AG10803 (cell line): ENCODE data around the gene FLVCR2.
"Not testable (repeated sequence)": the region's sequence is repeated elsewhere in the genome, so short reads cannot be mapped to it uniquely, and the experiment has no call there.

ENCODE experiments used
- DNase-seq: peaks from one replicate; pipeline ENCODE4 v3.0.0; 2010; ENCODE audit warnings: low read depth
- H3K4me3 ChIP-seq: 2 replicates; pipeline ENCODE4 v1.5.1; 2011; ENCODE audit warnings: mild to moderate bottlenecking, low read length, control low read depth
- CTCF ChIP-seq: conservative IDR thresholded peaks from 2 replicates; pipeline ENCODE4 v1.5.1; 2011; ENCODE audit warnings: mild to moderate bottlenecking, low read length, control low read depth, inconsistent platforms

The FLVCR2 gene

GRCh38 chr14:75591331-75591946, 13.0 kb downstream of the FLVCR2 start:
- H3K4me3 ChIP-seq: no peak overlapping the region
- no peak for TF ChIP-seq CTCF
- no peak for DNase-seq

GRCh38 chr14:75591987-75592575, 13.7 kb downstream of the FLVCR2 start:
- no peak for DNase-seq
- TF ChIP-seq CTCF: no peak

GRCh38 chr14:75595226-75595625, 16.8 kb downstream of the FLVCR2 start:
- no peak overlapping the region for H3K4me3 ChIP-seq
- TF ChIP-seq CTCF: no peak
- no peak for DNase-seq

More at GRCh38 chr14:75591987-75592575, 13.7 kb downstream of the FLVCR2 start:
- no peak overlapping the region for H3K4me3 ChIP-seq

GRCh38 chr14:75597149-75597548, 18.7 kb downstream of the FLVCR2 start:
- DNase-seq: no peak
- H3K4me3 ChIP-seq: no peak overlapping the region
- TF ChIP-seq CTCF: no peak

GRCh38 chr14:75600100-75600499, 21.7 kb downstream of the FLVCR2 start:
- not testable (repeated sequence) for H3K4me3 ChIP-seq

GRCh38 chr14:75601061-75601460, 22.6 kb downstream of the FLVCR2 start:
- not testable (repeated sequence) for H3K4me3 ChIP-seq, DNase-seq

More at GRCh38 chr14:75600100-75600499, 21.7 kb downstream of the FLVCR2 start:
- DNase-seq: not testable (repeated sequence)

GRCh38 chr14:75602503-75602902, 24.1 kb downstream of the FLVCR2 start:
- DNase-seq: no peak
- TF ChIP-seq CTCF: no peak
- H3K4me3 ChIP-seq: no peak overlapping the region

- TF ChIP-seq CTCF: no peak
- H3K4me3 ChIP-seq: no peak overlapping the region
- DNase-seq: no peak
Measured at GRCh38 chr14:75604979-75605851, 26.8 kb downstream of the FLVCR2 start.
